ENCODE results near the gene TLE1.

- TF ChIP-seq CTCF (IDR thresholded peaks at IDR 0.05 in 2 of 3, conservative IDR thresholded peaks at IDR 0.05 in 1 of 3; ENCODE audit: borderline replicate concordance in 1 of 3, insufficient read depth in 1 of 3, low read depth in 2 of 3, low read length in 2 of 3) (no peak), POLR2AphosphoS5 (IDR thresholded peaks at IDR 0.05; ENCODE audit: low read depth, low read length) (no peak), JUND (IDR thresholded peaks at IDR 0.05) (no peak), POLR2A (IDR thresholded peaks at IDR 0.05; ENCODE audit: borderline replicate concordance, extremely low read depth, insufficient read depth, insufficient read length) (no peak)
Measured at GRCh38 chr9:81556923-81557322, 132.4 kb downstream of the TLE1 start.

Measured in HCT116 (cell line).